ENCODE results near the gene UAP1L1. TPM values are rescaled to one million over a fixed set of nuclear protein-coding genes. Genes with fewer than 3 reads are reported as not detected.
A peak's percentile ranks its signal among the peaks of the same experiment; 100 is the strongest.

UAP1L1 gene
- total and polyA plus RNA-seq, 9 of the 15 experiments (the other 6 are each of a cell fraction or from before 2014, with no cell fraction given), result 0.20 to 8.6 (median 3.7) TPM

- Histone ChIP-seq H3K4me3 (peak overlapping the region; percentile 65), H3K27me3 (ENCODE audit: control insufficient read depth in 2 of 2, insufficient read depth in 2 of 2, low read length in 2 of 2) (no peaks in the 10 kb centered on the region), H3K36me3 (ENCODE audit: control insufficient read depth, insufficient read depth, low read length) (peaks cover 12% of the 10 kb centered on the region; the same call in 1 of the 3 replicates), H3K9me1 (ENCODE audit: control insufficient read depth, insufficient read depth, low read length) (peaks cover 8% of the 10 kb centered on the region), H3K79me2 (ENCODE audit: control insufficient read depth, insufficient read depth, low read length) (peaks cover 39% of the 10 kb centered on the region), H3K27ac (ENCODE audit: extremely low read depth, low read depth, low read length) (peak overlapping the region; percentile 88), H3K4me2 (ENCODE audit: insufficient read depth, low read length) (peak overlapping the region; percentile 91), H2AFZ (ENCODE audit: low read depth, low read length) (peak overlapping the region; percentile 73), H3K9ac (ENCODE audit: insufficient read depth in 1 of 2, low read depth in 2 of 2, low read length in 2 of 2) (peak overlapping the region; percentile 86 to 91), H3K4me1 (replicated peaks in 1 of 2; ENCODE audit: control insufficient read depth in 2 of 2, insufficient read depth in 2 of 2, low read length in 2 of 2) (peaks cover 42 to 69% of the 10 kb centered on the region in 2 experiments), H4K20me1 (replicated peaks; ENCODE audit: control insufficient read depth, insufficient read depth, low read length) (peaks cover 14% of the 10 kb centered on the region), H3K9me3 (replicated peaks; ENCODE audit: control insufficient read depth, insufficient read depth, low read depth, low read length) (no peaks in the 10 kb centered on the region)
- FAIRE-seq (no peak), DNase-seq (ENCODE audit: extremely low read depth in 1 of 4, low spot score in 3 of 4) (no peak), ATAC-seq (no peak)
- no TSS peak for BruUV-seq (replicated peaks)
- TF ChIP-seq ZFX (CRISPR knock-in tag; IDR thresholded peaks at IDR 0.05) (peak; percentile 9), KAT7 (CRISPR knock-in tag; IDR thresholded peaks at IDR 0.05; ENCODE audit: borderline replicate concordance) (peak; percentile 70; the same call in 1 of the 2 replicates), ZNF57 (CRISPR knock-in tag; IDR thresholded peaks at IDR 0.05) (peak; percentile 47; the same call in 1 of the 2 replicates), ZNF644 (tag; IDR thresholded peaks at IDR 0.05; ENCODE audit: low read depth) (no peak)
- in situ Hi-C loops (cut with MboI), result no loop called here
- ChIA-PET POLR2A (interaction anchor here (0.6 to 2.5 kb wide), 6 partner anchors 12 to 204 kb away, joined by 3 to 14 read pairs (median 3); partner anchors contain the start of gene MAN1B1), CTCF (ENCODE audit: low intra/inter-chr PET ratio) (no interaction called here)
- WGBS (ENCODE audit: insufficient coverage, low coverage, missing lambda C conversion rate), result 76% methylated on average over 2 of the region's 2 CpGs
- intact Hi-C loops (cut with micrococcal nuclease), result no loop called here
Measured at GRCh38 chr9:137071282-137071681, 6.0 kb upstream of the UAP1L1 start.

- H3K9me1 ChIP-seq (ENCODE audit: control insufficient read depth, insufficient read depth, low read length), result no peaks in the 10 kb centered on the region
- no TSS peak for BruUV-seq (replicated peaks)
- WGBS (ENCODE audit: insufficient coverage, low coverage, missing lambda C conversion rate), result 64% methylated on average over 7 of the region's 8 CpGs
- peaks cover 30 to 76% of the 10 kb centered on the region in 2 experiments for H3K4me1 ChIP-seq (replicated peaks in 1 of 2; ENCODE audit: control insufficient read depth in 2 of 2, insufficient read depth in 2 of 2, low read length in 2 of 2)
- ChIA-PET POLR2A (interaction anchor here (1.3 kb wide), 1 partner anchor 12 kb away, joined by 3 read pairs; the partner anchor contains the start of gene MAN1B1), CTCF (ENCODE audit: low intra/inter-chr PET ratio) (no interaction called here)
- no peak overlapping the region for H2AFZ ChIP-seq (ENCODE audit: low read depth, low read length)
- ATAC-seq (no peak), DNase-seq (ENCODE audit: extremely low read depth in 1 of 4, low spot score in 3 of 4) (no peak), FAIRE-seq (no peak)
- H3K27me3 ChIP-seq (ENCODE audit: control insufficient read depth in 2 of 2, insufficient read depth in 2 of 2, low read length in 2 of 2), result no peaks in the 10 kb centered on the region
- peaks cover 6% of the 10 kb centered on the region; the same call in 1 of the 3 replicates for H3K36me3 ChIP-seq (ENCODE audit: control insufficient read depth, insufficient read depth, low read length)
- intact Hi-C loops (cut with micrococcal nuclease), result no loop called here
- H3K27ac ChIP-seq (ENCODE audit: extremely low read depth, low read depth, low read length), result peak overlapping the region; percentile 61; the same call in 2 of the 3 replicates
- TF ChIP-seq ZKSCAN1 (IDR thresholded peaks at IDR 0.05; ENCODE audit: low read depth, low read length), result peak; percentile 88
- peak; percentile 76 for TF ChIP-seq ZNF3 (CRISPR knock-in tag; IDR thresholded peaks at IDR 0.05)
- TF ChIP-seq BCOR (IDR thresholded peaks at IDR 0.05), result 0 out of 2 replicates have a peak, but pooled peaks have one; percentile 25
- peak; percentile 55 for TF ChIP-seq ZNF24 (IDR thresholded peaks at IDR 0.05)
- TF ChIP-seq POLR2G (IDR thresholded peaks at IDR 0.05; ENCODE audit: low read depth, low read length), result no peak
- no peak for TF ChIP-seq CREM (IDR thresholded peaks at IDR 0.05; ENCODE audit: low read depth)
- TF ChIP-seq BHLHE40 (IDR thresholded peaks at IDR 0.05; ENCODE audit: low read length), result no peak
- peak; percentile 69; the same call in 1 of the 2 replicates for TF ChIP-seq ZBTB33 (CRISPR knock-in tag; IDR thresholded peaks at IDR 0.05)
- in situ Hi-C loops (cut with MboI), result no loop called here
- peak overlapping the region in 1 of 2 experiments; percentile 65; a peak in 2 of 4 replicates for H3K9ac ChIP-seq (ENCODE audit: insufficient read depth in 1 of 2, low read depth in 2 of 2, low read length in 2 of 2)
- H4K20me1 ChIP-seq (replicated peaks; ENCODE audit: control insufficient read depth, insufficient read depth, low read length), result 0 out of 2 replicates have a peak, but pooled peaks cover 4% of the 10 kb centered on the region
- no peak overlapping the region for H3K4me2 ChIP-seq (ENCODE audit: insufficient read depth, low read length)
- no peaks in the 10 kb centered on the region for H3K9me3 ChIP-seq (replicated peaks; ENCODE audit: control insufficient read depth, insufficient read depth, low read depth, low read length)
- H3K4me3 ChIP-seq, result no peak overlapping the region
- H3K79me2 ChIP-seq (ENCODE audit: control insufficient read depth, insufficient read depth, low read length), result peaks cover 21% of the 10 kb centered on the region
Measured at GRCh38 chr9:137073992-137074399, 3.3 kb upstream of the UAP1L1 start.

Data from K562 (cell line).